ENCODE data around the gene HIRIP3.

DNA sequence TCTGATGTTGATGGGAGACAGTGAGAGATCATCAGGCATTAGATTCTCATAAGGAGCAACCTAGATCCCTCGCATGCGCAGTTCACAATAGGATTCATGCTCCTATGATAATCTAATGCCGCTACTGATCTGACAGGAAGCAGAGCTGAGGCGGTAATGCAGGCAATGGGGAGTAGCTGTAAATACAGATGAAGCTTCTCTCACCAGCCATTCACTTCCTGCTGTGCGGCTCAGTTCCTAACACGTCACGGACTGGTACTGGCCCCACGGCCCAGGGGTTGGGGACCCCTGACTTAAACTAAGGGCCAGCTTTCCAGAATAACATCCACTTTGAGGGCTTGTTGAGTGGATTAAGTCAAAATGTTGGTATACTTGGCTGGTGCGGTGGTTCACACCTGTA lies 36.1 kb downstream of the HIRIP3 start:
- TF ChIP-seq, protein P1, sequence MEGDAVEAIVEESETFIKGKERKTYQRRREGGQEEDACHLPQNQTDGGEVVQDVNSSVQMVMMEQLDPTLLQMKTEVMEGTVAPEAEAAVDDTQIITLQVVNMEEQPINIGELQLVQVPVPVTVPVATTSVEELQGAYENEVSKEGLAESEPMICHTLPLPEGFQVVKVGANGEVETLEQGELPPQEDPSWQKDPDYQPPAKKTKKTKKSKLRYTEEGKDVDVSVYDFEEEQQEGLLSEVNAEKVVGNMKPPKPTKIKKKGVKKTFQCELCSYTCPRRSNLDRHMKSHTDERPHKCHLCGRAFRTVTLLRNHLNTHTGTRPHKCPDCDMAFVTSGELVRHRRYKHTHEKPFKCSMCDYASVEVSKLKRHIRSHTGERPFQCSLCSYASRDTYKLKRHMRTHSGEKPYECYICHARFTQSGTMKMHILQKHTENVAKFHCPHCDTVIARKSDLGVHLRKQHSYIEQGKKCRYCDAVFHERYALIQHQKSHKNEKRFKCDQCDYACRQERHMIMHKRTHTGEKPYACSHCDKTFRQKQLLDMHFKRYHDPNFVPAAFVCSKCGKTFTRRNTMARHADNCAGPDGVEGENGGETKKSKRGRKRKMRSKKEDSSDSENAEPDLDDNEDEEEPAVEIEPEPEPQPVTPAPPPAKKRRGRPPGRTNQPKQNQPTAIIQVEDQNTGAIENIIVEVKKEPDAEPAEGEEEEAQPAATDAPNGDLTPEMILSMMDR (IDR thresholded peaks at IDR 0.05): no peak
- TF ChIP-seq ZFX (IDR thresholded peaks at IDR 0.05; ENCODE audit: borderline replicate concordance): no peak

Measured in 22Rv1 (cell line).